ENCODE results near the gene CTNND2. TPM values are rescaled to one million over a fixed set of nuclear protein-coding genes. Genes with fewer than 3 reads are reported as not detected.

CTNND2 gene
- total RNA-seq, 1 donor from 2014 or later, result 40.0 TPM

DNA sequence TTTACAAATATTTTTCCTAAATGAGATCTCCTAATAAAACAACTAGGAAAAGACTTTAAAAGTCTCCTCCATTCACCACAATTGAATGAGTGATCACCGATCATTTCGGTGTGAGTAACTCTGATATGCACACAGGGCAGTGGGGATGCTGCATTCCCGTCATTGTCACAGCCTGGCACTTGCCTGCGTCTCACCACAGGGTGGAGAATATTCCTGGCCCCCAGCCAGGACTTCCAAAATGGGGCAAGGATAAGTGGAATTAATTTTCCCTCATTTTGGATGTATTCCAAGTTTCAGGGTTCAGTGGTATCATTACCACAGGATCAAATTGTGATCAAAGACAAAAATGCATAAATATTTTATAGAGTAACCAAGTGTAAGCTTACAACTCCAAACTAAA, 107.1 kb downstream of the CTNND2 start:
- Mint-ChIP-seq H3K9me3 (no peaks in the 10 kb centered on the region), H3K36me3 (ENCODE audit: low read depth) (peaks cover 4% of the 10 kb centered on the region), H3K4me1 (peaks cover 11% of the 10 kb centered on the region), H3K27ac (ENCODE audit: unreplicated experiment) (no peak overlapping the region), H3K4me3 (no peak overlapping the region), H3K27me3 (ENCODE audit: low read depth) (no peaks in the 10 kb centered on the region)
- TF ChIP-seq, protein P1, sequence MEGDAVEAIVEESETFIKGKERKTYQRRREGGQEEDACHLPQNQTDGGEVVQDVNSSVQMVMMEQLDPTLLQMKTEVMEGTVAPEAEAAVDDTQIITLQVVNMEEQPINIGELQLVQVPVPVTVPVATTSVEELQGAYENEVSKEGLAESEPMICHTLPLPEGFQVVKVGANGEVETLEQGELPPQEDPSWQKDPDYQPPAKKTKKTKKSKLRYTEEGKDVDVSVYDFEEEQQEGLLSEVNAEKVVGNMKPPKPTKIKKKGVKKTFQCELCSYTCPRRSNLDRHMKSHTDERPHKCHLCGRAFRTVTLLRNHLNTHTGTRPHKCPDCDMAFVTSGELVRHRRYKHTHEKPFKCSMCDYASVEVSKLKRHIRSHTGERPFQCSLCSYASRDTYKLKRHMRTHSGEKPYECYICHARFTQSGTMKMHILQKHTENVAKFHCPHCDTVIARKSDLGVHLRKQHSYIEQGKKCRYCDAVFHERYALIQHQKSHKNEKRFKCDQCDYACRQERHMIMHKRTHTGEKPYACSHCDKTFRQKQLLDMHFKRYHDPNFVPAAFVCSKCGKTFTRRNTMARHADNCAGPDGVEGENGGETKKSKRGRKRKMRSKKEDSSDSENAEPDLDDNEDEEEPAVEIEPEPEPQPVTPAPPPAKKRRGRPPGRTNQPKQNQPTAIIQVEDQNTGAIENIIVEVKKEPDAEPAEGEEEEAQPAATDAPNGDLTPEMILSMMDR (conservative IDR thresholded peaks at IDR 0.05), result no peak
- DNase-seq (ENCODE audit: low read depth, low spot score), result no peak

DNA sequence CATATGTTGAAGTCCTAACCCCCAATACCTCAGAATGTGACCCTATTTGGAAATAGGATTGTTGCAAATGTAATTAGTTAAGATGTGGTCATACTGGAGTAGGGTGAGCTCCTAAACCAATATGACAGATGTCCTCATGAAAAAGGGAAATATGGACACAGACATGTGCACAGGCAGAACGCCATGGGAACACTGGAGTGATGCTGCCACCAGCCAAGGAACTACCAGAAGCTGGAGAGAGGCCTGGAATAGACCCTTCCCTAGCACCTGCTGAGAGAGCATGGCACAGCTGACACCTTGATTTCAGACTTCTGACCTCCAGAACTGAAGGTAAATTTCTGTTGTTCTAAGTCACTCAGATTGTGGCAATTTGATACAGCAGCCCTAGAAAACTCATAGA, 110.8 kb downstream of the CTNND2 start:
- peaks cover 24% of the 10 kb centered on the region for H3K4me1 Mint-ChIP-seq
- H3K27me3 Mint-ChIP-seq (ENCODE audit: low read depth), result no peaks in the 10 kb centered on the region
- DNase-seq (ENCODE audit: low read depth, low spot score), result no peak
- H3K27ac Mint-ChIP-seq (ENCODE audit: unreplicated experiment), result no peak overlapping the region
- no peak overlapping the region for H3K4me3 Mint-ChIP-seq
- H3K9me3 Mint-ChIP-seq, result peaks cover 5% of the 10 kb centered on the region
- TF ChIP-seq, protein P1 (conservative IDR thresholded peaks at IDR 0.05), result no peak
- peaks cover 4% of the 10 kb centered on the region for H3K36me3 Mint-ChIP-seq (ENCODE audit: low read depth)

DNA sequence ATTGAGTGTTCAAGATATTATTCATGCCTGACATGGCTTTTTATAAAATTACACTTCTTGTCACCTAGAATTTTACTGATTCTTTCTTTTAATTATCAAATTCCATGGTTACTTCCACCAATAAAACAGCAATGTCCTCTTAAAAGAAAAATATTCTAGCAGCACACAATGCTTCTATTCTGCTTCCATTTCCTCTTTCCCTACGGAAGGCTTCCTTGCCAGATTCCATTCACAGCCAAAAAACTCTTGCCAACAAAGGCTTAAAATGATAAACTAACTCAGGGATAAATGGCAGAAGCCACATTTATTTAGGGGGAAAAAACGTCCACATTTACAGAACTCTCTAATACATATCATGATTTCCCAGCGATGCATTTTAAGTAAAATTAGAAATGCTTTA, 111.6 kb downstream of the CTNND2 start:
- Mint-ChIP-seq H3K27me3 (ENCODE audit: low read depth) (no peaks in the 10 kb centered on the region), H3K36me3 (ENCODE audit: low read depth) (peaks cover 4% of the 10 kb centered on the region), H3K27ac (ENCODE audit: unreplicated experiment) (no peak overlapping the region), H3K4me3 (no peak overlapping the region), H3K9me3 (peaks cover 5% of the 10 kb centered on the region), H3K4me1 (peaks cover 24% of the 10 kb centered on the region)
- DNase-seq (ENCODE audit: low read depth, low spot score), result no peak
- TF ChIP-seq, protein P1 (conservative IDR thresholded peaks at IDR 0.05), result no peak

DNA sequence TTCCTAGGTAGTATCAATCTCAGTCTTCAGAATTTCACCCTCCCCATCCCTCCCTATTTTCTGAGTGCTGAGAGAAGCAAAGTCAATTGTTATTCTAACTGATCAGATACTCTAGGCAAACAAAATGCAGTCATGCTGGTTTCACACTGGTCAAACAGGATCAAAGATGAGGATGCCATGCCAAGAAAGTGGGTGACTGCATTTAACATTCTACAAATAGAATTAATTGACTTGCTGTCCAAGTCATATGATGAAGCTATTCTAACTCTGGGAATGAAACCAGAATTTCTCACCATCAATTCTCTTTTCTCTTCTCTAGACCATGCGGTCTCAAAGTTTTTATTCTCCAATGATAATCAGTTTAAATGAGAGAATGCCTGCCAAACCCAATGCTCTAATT, 112.5 kb downstream of the CTNND2 start:
- H3K4me3 Mint-ChIP-seq, result no peak overlapping the region
- peaks cover 4% of the 10 kb centered on the region for H3K36me3 Mint-ChIP-seq (ENCODE audit: low read depth)
- H3K27me3 Mint-ChIP-seq (ENCODE audit: low read depth), result no peaks in the 10 kb centered on the region
- DNase-seq (ENCODE audit: low read depth, low spot score), result no peak
- H3K27ac Mint-ChIP-seq (ENCODE audit: unreplicated experiment), result no peak overlapping the region
- TF ChIP-seq, protein P1 (conservative IDR thresholded peaks at IDR 0.05), result no peak
- H3K9me3 Mint-ChIP-seq, result peaks cover 5% of the 10 kb centered on the region
- H3K4me1 Mint-ChIP-seq, result peaks cover 24% of the 10 kb centered on the region

DNA sequence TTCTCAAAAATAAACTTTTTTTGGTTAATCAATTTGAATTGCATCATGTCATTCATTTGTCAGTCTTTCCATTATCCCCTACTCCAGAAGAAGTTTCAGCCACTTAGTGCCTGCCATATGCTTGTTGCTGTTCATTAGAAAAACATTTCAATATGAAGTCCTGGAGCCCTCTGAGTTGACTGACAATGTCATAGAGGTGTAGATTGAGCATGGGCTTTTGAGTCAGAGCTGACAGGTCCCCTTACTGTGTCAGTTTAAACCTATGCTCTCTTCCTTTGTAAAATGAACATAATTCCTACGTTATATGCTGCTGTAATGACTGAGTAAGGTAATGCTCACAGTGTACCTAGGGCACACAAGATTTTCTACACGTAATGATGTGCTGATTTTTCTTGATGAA, 114.0 kb downstream of the CTNND2 start:
- H3K9me3 Mint-ChIP-seq, result peaks cover 5% of the 10 kb centered on the region
- H3K4me1 Mint-ChIP-seq, result peaks cover 24% of the 10 kb centered on the region
- TF ChIP-seq, protein P1 (conservative IDR thresholded peaks at IDR 0.05), result no peak
- H3K4me3 Mint-ChIP-seq, result no peak overlapping the region
- H3K27me3 Mint-ChIP-seq (ENCODE audit: low read depth), result no peaks in the 10 kb centered on the region
- H3K36me3 Mint-ChIP-seq (ENCODE audit: low read depth), result peaks cover 2% of the 10 kb centered on the region
- H3K27ac Mint-ChIP-seq (ENCODE audit: unreplicated experiment), result no peak overlapping the region
- no peak for DNase-seq (ENCODE audit: low read depth, low spot score)
